Measurements from ENCODE around the gene ANKS1A.

The ANKS1A gene

GRCh38 chr6:34859951-34860350 lies 29.1 kb upstream of the ANKS1A start:
- no peak for DNase-seq (ENCODE audit: low read depth)
- H3K4me3 ChIP-seq (ENCODE audit: control insufficient read depth, low read depth, low read length) = no peak overlapping the region
- no peak for TF ChIP-seq CTCF (conservative IDR thresholded peaks at IDR 0.05; ENCODE audit: control insufficient read depth, insufficient read depth, low read depth, low read length)

GRCh38 chr6:34860776-34861175 lies 28.3 kb upstream of the ANKS1A start:
- H3K4me3 ChIP-seq (ENCODE audit: control insufficient read depth, low read depth, low read length) = no peak overlapping the region
- no peak for TF ChIP-seq CTCF (conservative IDR thresholded peaks at IDR 0.05; ENCODE audit: control insufficient read depth, insufficient read depth, low read depth, low read length)
- DNase-seq (ENCODE audit: low read depth) = no peak

- no peak for DNase-seq (ENCODE audit: low read depth)
- H3K4me3 ChIP-seq (ENCODE audit: control insufficient read depth, low read depth, low read length) = no peak overlapping the region
- no peak for TF ChIP-seq CTCF (conservative IDR thresholded peaks at IDR 0.05; ENCODE audit: control insufficient read depth, insufficient read depth, low read depth, low read length)
Measured at GRCh38 chr6:34864007-34864406, 25.0 kb upstream of the ANKS1A start.

DNA sequence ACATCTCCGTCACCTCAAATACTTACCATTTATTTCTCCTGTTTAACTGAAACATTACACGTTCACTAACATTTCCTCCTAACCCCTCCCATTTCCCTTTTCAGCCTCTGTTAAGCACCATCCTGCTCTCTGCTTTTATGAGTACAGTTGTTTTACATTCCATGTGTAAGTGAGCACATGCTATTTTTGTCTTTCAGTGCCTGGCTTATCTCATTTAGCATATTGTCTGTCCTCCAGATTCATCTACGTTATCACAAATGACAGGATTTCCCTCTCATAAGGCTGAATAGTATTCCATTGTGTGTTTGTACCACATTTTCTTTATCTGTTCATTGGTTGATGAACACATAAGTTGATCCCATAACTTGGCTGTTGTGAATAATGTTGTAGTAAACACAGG lies 23.9 kb upstream of the ANKS1A start:
- no peak for TF ChIP-seq CTCF (conservative IDR thresholded peaks at IDR 0.05; ENCODE audit: control insufficient read depth, insufficient read depth, low read depth, low read length)
- H3K4me3 ChIP-seq (ENCODE audit: control insufficient read depth, low read depth, low read length) = no peak overlapping the region
- DNase-seq (ENCODE audit: low read depth) = no peak

DNA sequence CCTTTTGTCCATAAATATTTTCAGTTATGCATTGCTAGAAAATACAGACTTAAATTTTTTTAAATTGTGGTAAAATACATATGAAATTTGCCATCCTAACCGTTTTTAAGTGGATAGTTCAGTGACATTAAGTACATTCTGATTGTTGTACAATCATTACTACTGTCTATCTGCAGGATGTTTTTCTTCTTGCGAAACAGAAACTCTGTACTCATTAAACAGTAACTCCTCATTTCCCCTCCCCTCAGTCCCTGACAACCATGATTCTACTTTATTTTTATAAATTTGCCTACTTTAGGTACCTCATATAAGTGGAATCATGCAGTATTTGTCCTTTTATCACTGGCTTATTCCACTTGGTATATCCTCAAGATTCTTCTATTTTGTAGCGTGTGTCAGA lies 22.5 kb upstream of the ANKS1A start:
- no peak for DNase-seq (ENCODE audit: low read depth)
- H3K4me3 ChIP-seq (ENCODE audit: control insufficient read depth, low read depth, low read length) = no peak overlapping the region
- TF ChIP-seq CTCF (conservative IDR thresholded peaks at IDR 0.05; ENCODE audit: control insufficient read depth, insufficient read depth, low read depth, low read length) = no peak

- TF ChIP-seq CTCF (conservative IDR thresholded peaks at IDR 0.05; ENCODE audit: control insufficient read depth, insufficient read depth, low read depth, low read length) = peak; percentile 12
- no peak overlapping the region for H3K4me3 ChIP-seq (ENCODE audit: control insufficient read depth, low read depth, low read length)
- DNase-seq (ENCODE audit: low read depth) = peak; percentile 2
Measured at GRCh38 chr6:34867484-34867883, 21.6 kb upstream of the ANKS1A start.

GRCh38 chr6:34871853-34872252 lies 17.2 kb upstream of the ANKS1A start:
- no peak for DNase-seq (ENCODE audit: low read depth)
- no peak overlapping the region for H3K4me3 ChIP-seq (ENCODE audit: control insufficient read depth, low read depth, low read length)
- no peak for TF ChIP-seq CTCF (conservative IDR thresholded peaks at IDR 0.05; ENCODE audit: control insufficient read depth, insufficient read depth, low read depth, low read length)

Measured in fibroblast of mammary gland (primary cell).